Activated CD8-positive, alpha-beta T cell treated with anti-CD3 and anti-CD28 coated beads for 36 hours (primary cell): ENCODE measurements around the gene PATJ. TPM values are rescaled to one million over a fixed set of nuclear protein-coding genes. Genes with fewer than 3 reads are reported as not detected.
"Not testable (repeated sequence)": the region's sequence is repeated elsewhere in the genome, so short reads cannot be mapped to it uniquely, and the experiment has no call there.

Experiments
- ATAC-seq: fragments of 200-7000 bp; cut with Tn5 transposase; one replicate; pipeline ENCODE4 v1.10.0; 2021; ENCODE audit warnings: mild to moderate bottlenecking, moderate library complexity
- CTCF ChIA-PET: fragments of 350-600 bp; sonication (Branson Sonifier 250); formaldehyde crosslinking; loops from one replicate; lab custom pipeline; 2021; ENCODE audit warnings: antibody characterized with exemption; lab: Charles Lee
- POLR2A ChIA-PET: fragments of 350-600 bp; sonication (Branson Sonifier 250); formaldehyde crosslinking; loops from one replicate; lab custom pipeline; 2021; ENCODE audit warnings: antibody characterized with exemption; lab: Charles Lee
- DNase-seq: peaks from one replicate; pipeline ENCODE4 v3.0.0-alpha.2; 2020
- H3K27ac Mint-ChIP-seq: one replicate; pipeline ENCODE4 v1.8.0; 2021; ENCODE audit warnings: mild to moderate bottlenecking, mixed read lengths
- H3K27me3 Mint-ChIP-seq: one replicate; pipeline ENCODE4 v1.8.0; 2021; ENCODE audit warnings: mixed read lengths
- H3K36me3 Mint-ChIP-seq: one replicate; pipeline ENCODE4 v1.8.0; 2021; ENCODE audit warnings: low read depth, mixed read lengths
- H3K4me1 Mint-ChIP-seq: one replicate; pipeline ENCODE4 v1.8.0; 2021; ENCODE audit warnings: low read depth, mixed read lengths
- H3K4me3 Mint-ChIP-seq: one replicate; pipeline ENCODE4 v1.8.0; 2021; ENCODE audit warnings: mild to moderate bottlenecking, moderate library complexity, mixed read lengths
- H3K9me3 Mint-ChIP-seq: one replicate; pipeline ENCODE4 v1.8.0; 2021; ENCODE audit warnings: mixed read lengths
- CTCF ChIP-seq: fragments of 200-600 bp; IDR thresholded peaks from one replicate; pipeline ENCODE4 v1.8.0; 2022; ENCODE audit warnings: antibody characterized with exemption, mild to moderate bottlenecking
- intact Hi-C: fragments of 100-400 bp; cut with micrococcal nuclease; formaldehyde crosslinking; loops from one replicate; pipeline ENCODE4 v1.10.0; 2022
- total RNA-seq, 2 experiments: library from RNA; stranded (reverse); gene quantifications; one replicate each; pipeline ENCODE4 v1.2.3, GENCODE V29; 2021

Gene PATJ
- total RNA-seq, 2 experiments from 2014 or later, result 8.1 to 9.2 TPM

GRCh38 chr1:61875198-61875597 is 132.9 kb downstream of the PATJ start:
- no peaks in the 10 kb centered on the region for H3K9me3 Mint-ChIP-seq
- no peak overlapping the region for H3K4me3 Mint-ChIP-seq
- peaks cover 2% of the 10 kb centered on the region for H3K4me1 Mint-ChIP-seq
- DNase-seq (no peak), ATAC-seq (no peak)
- no peak for TF ChIP-seq CTCF
- intact Hi-C loops, result no loop called here
- POLR2A ChIA-PET, result no interaction called here
- peaks cover 23% of the 10 kb centered on the region for H3K36me3 Mint-ChIP-seq
- CTCF ChIA-PET, result no interaction called here
- H3K27me3 Mint-ChIP-seq, result no peaks in the 10 kb centered on the region
- H3K27ac Mint-ChIP-seq, result no peak overlapping the region

- POLR2A ChIA-PET, H3K27ac Mint-ChIP-seq, H3K27me3 Mint-ChIP-seq, intact Hi-C loops, H3K4me1 Mint-ChIP-seq, H3K9me3 Mint-ChIP-seq, ATAC-seq, CTCF ChIA-PET, DNase-seq, H3K4me3 Mint-ChIP-seq: not testable (repeated sequence)
- peaks cover 29% of the 10 kb centered on the region for H3K36me3 Mint-ChIP-seq
These were observed 137.7 kb downstream of the PATJ start for GRCh38 chr1:61879887-61880474.

GRCh38 chr1:61887076-61887867 is 145.0 kb downstream of the PATJ start:
- Mint-ChIP-seq H3K4me3 (no peak overlapping the region), H3K4me1 (no peaks in the 10 kb centered on the region), H3K27ac (no peak overlapping the region), H3K9me3 (peaks cover 5% of the 10 kb centered on the region), H3K27me3 (no peaks in the 10 kb centered on the region), H3K36me3 (peaks cover 22% of the 10 kb centered on the region)
- ChIA-PET CTCF (no interaction called here), POLR2A (no interaction called here)
- no peak for TF ChIP-seq CTCF
- DNase-seq (no peak), ATAC-seq (no peak)
- intact Hi-C loops, result no loop called here

GRCh38 chr1:61887931-61888564 is 145.8 kb downstream of the PATJ start:
- ChIA-PET CTCF (no interaction called here), POLR2A (no interaction called here)
- H3K4me1 Mint-ChIP-seq, result no peaks in the 10 kb centered on the region
- no peak overlapping the region for H3K27ac Mint-ChIP-seq
- DNase-seq (no peak), ATAC-seq (no peak)
- H3K36me3 Mint-ChIP-seq, result peaks cover 19% of the 10 kb centered on the region
- no peak overlapping the region for H3K4me3 Mint-ChIP-seq
- no peak for TF ChIP-seq CTCF
- intact Hi-C loops, result no loop called here
- H3K27me3 Mint-ChIP-seq, result no peaks in the 10 kb centered on the region
- H3K9me3 Mint-ChIP-seq, result peaks cover 5% of the 10 kb centered on the region

GRCh38 chr1:61888808-61889207 is 146.5 kb downstream of the PATJ start:
- CTCF ChIA-PET, result no interaction called here
- peaks cover 5% of the 10 kb centered on the region for H3K9me3 Mint-ChIP-seq
- POLR2A ChIA-PET, result no interaction called here
- no peak for DNase-seq
- H3K27me3 Mint-ChIP-seq, result no peaks in the 10 kb centered on the region
- intact Hi-C loops, result no loop called here
- no peak overlapping the region for H3K27ac Mint-ChIP-seq
- no peak for TF ChIP-seq CTCF
- ATAC-seq, result no peak
- peaks cover 22% of the 10 kb centered on the region for H3K36me3 Mint-ChIP-seq
- no peak overlapping the region for H3K4me3 Mint-ChIP-seq
- H3K4me1 Mint-ChIP-seq, result no peaks in the 10 kb centered on the region

- H3K27me3 Mint-ChIP-seq, intact Hi-C loops, H3K4me1 Mint-ChIP-seq, CTCF ChIA-PET, ATAC-seq, H3K9me3 Mint-ChIP-seq, H3K27ac Mint-ChIP-seq, DNase-seq, H3K4me3 Mint-ChIP-seq: not testable (repeated sequence)
- POLR2A ChIA-PET, result interaction anchor here (0.6 kb wide), 1 partner anchor 371 kb away, joined by 4 read pairs; no protein-coding TSS in a partner anchor
- peaks cover 19% of the 10 kb centered on the region for H3K36me3 Mint-ChIP-seq
These were observed 148.2 kb downstream of the PATJ start for GRCh38 chr1:61890435-61890834.
